Keratinocyte (primary cell): ENCODE data around the gene MUC5B. TPM values are rescaled to one million over a fixed set of nuclear protein-coding genes. Genes with fewer than 3 reads are reported as not detected.
A peak's percentile ranks its signal among the peaks of the same experiment; 100 is the strongest.

Experiments
- DNase-seq: peaks from one replicate; pipeline ENCODE4 v3.0.0-alpha.2; 2011; ENCODE audit warnings: low read depth, missing footprints, low spot score
- FAIRE-seq: peaks from 2 replicates; lab custom pipeline; 2011; peaks lifted over from hg19 to GRCh38; lab: Jason Lieb, UNC
- H2AFZ ChIP-seq: 2 replicates; pipeline ENCODE4 v1.6.0; 2012; ENCODE audit warnings: low read length, control low read depth, inconsistent platforms; ENCODE audit not compliant: control insufficient read depth
- H3K27ac ChIP-seq: 2 replicates; pipeline ENCODE4 v1.5.1; 2011; ENCODE audit warnings: low read length; ENCODE audit not compliant: control insufficient read depth, insufficient read depth
- H3K27me3 ChIP-seq: 3 replicates; pipeline ENCODE4 v1.6.0; 2011; ENCODE audit warnings: low read length; ENCODE audit not compliant: control insufficient read depth, insufficient read depth; ENCODE audit errors: extremely low read depth
- H3K36me3 ChIP-seq, 2 experiments: 2 replicates in 1 of 2; 3 replicates in 1 of 2; pipeline ENCODE4 v1.5.1; 2011; ENCODE audit warnings: low read length in 2 of 2, mild to moderate bottlenecking in 1 of 2; ENCODE audit not compliant: control insufficient read depth in 2 of 2, insufficient read depth in 2 of 2; ENCODE audit errors: extremely low read depth in 1 of 2
- H3K4me1 ChIP-seq: 3 replicates; pipeline ENCODE4 v1.5.1; 2011; ENCODE audit warnings: low read length; ENCODE audit not compliant: control insufficient read depth, insufficient read depth; ENCODE audit errors: extremely low read depth
- H3K4me2 ChIP-seq: 3 replicates; pipeline ENCODE4 v1.6.0; 2011; ENCODE audit warnings: low read depth, low read length; ENCODE audit not compliant: control insufficient read depth, insufficient read depth; ENCODE audit errors: extremely low read depth
- H3K4me3 ChIP-seq, 3 experiments: fragments of 200-600 bp in 1 of 3; sonication (generic) in 1 of 3; 2 replicates in 2 of 3; 3 replicates in 1 of 3; pipeline ENCODE4 v1.5.1; 2011 to 2016; ENCODE audit warnings: low read length in 3 of 3, mild to moderate bottlenecking in 3 of 3, control low read depth in 2 of 3, inconsistent platforms in 1 of 3, low read depth in 1 of 3, mixed read lengths in 1 of 3, mixed run types in 1 of 3, moderate library complexity in 1 of 3; ENCODE audit not compliant: control insufficient read depth in 2 of 3, insufficient read depth in 2 of 3; ENCODE audit errors: extremely low read depth in 1 of 3
- H3K79me2 ChIP-seq: 2 replicates; pipeline ENCODE4 v1.6.0; 2012; ENCODE audit warnings: low read length; ENCODE audit not compliant: control insufficient read depth, insufficient read depth
- H3K9ac ChIP-seq: 3 replicates; pipeline ENCODE4 v1.6.0; 2011; ENCODE audit warnings: low read length; ENCODE audit not compliant: control insufficient read depth, insufficient read depth; ENCODE audit errors: extremely low read depth
- H3K9me1 ChIP-seq: 3 replicates; pipeline ENCODE4 v1.6.0; 2011; ENCODE audit warnings: low read length; ENCODE audit not compliant: control insufficient read depth, insufficient read depth; ENCODE audit errors: extremely low read depth
- H3K9me3 ChIP-seq: 2 replicates; pipeline ENCODE4 v1.5.1; 2012; ENCODE audit warnings: low read depth, low read length; ENCODE audit not compliant: control insufficient read depth
- H4K20me1 ChIP-seq: 3 replicates; pipeline ENCODE4 v1.6.0; 2011; ENCODE audit warnings: low read length; ENCODE audit not compliant: control insufficient read depth, insufficient read depth; ENCODE audit errors: extremely low read depth
- CTCF ChIP-seq, 3 experiments: IDR thresholded peaks in 1 of 3; conservative IDR thresholded peaks in 1 of 3; optimal IDR thresholded peaks in 1 of 3; 2 replicates in 2 of 3; 3 replicates in 1 of 3; pipeline versions ENCODE3 to v1.5.1; 2011; ENCODE audit warnings: low read length in 3 of 3, mild to moderate bottlenecking in 3 of 3, moderate library complexity in 2 of 3, control low read depth in 1 of 3, inconsistent platforms in 1 of 3; ENCODE audit not compliant: insufficient read depth in 2 of 3; ENCODE audit errors: extremely low read depth in 1 of 3
- EZH2 ChIP-seq: IDR thresholded peaks from one replicate; pipeline ENCODE4 v1.6.1; 2012; ENCODE audit warnings: inconsistent platforms, mild to moderate bottlenecking, low read length, moderate library complexity
- dilution Hi-C: fragments of 300-500 bp; cut with MboI; formaldehyde crosslinking; loops from one replicate; pipeline ENCODE4 v1.7.0; 2020; ENCODE audit warnings: low sequenced_read_pairs; ENCODE audit not compliant: extremely low pct_ligation_motif_present
- polyA plus RNA-seq, 5 experiments: library from polyadenylated mRNA; depleted of rRNA in 3 of 5; stranded (reverse) in 3 of 5; stranded (forward) in 1 of 5; unstranded in 1 of 5; fragments of >200 nt; gene quantifications; 1 replicate in 1 of 5; 2 replicates in 3 of 5; 3 replicates in 1 of 5; pipeline versions ENCODE4 v1.2.1 to v1.2.3, GENCODE V29; 2011 to 2012; ENCODE audit warnings: missing spikeins in 2 of 5, low read depth in 1 of 5, low replicate concordance in 1 of 5

The MUC5B gene
- polyA plus RNA-seq, 1 donor (not counting 4 experiments of a cell fraction or from before 2014, with no cell fraction given): not detected

GRCh38 chr11:1226986-1227550 is 4.2 kb downstream of the MUC5B start:
- Histone ChIP-seq H3K27ac (no peak overlapping the region), H3K79me2 (no peaks in the 10 kb centered on the region), H2AFZ (no peak overlapping the region), H3K4me2 (no peak overlapping the region), H3K9me3 (no peaks in the 10 kb centered on the region), H3K4me1 (no peaks in the 10 kb centered on the region), H3K36me3 (no peaks in the 10 kb centered on the region), H4K20me1 (no peaks in the 10 kb centered on the region), H3K9ac (no peak overlapping the region), H3K9me1 (no peaks in the 10 kb centered on the region), H3K4me3 (no peak overlapping the region), H3K27me3 (peaks cover 25% of the 10 kb centered on the region)
- FAIRE-seq: no peak
- DNase-seq: no peak
- dilution Hi-C loops: no loop called here
- TF ChIP-seq CTCF (optimal IDR thresholded peaks at IDR 0.05 in 1 of 3, IDR thresholded peaks at IDR 0.05 in 1 of 3, conservative IDR thresholded peaks at IDR 0.05 in 1 of 3; ENCODE audit: extremely low read depth in 1 of 3, insufficient read depth in 2 of 3, low read length in 3 of 3) (peak in 2 of 3 experiments; percentile 2 to 25), EZH2 (no peak)

DNA sequence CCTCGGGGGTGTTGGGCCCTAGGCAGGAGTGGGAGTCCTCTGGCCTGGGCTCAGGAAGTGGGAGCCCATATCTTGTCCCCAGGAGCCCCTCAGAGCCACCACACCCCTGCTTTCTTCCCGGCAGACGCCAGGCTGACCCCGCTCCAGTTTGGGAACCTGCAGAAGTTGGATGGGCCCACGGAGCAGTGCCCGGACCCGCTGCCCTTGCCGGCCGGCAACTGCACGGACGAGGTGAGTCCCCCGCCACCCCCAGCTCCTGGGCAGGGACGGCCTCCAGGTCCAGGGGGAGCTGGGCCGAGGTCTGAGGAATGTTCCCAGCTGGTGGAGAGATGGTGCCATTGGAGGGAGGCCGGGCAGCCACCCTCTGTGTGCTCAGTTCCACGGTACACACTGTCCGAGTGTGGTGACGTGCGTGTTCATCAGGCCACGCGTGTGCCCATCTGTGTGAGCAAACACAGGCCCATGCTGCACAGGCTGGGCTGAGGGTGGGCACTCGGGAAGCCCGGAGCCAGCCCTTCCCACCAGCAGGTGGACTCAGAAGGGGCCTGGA is 4.8 kb downstream of the MUC5B start:
- Histone ChIP-seq H4K20me1 (no peaks in the 10 kb centered on the region), H3K9ac (no peak overlapping the region), H2AFZ (no peak overlapping the region), H3K4me2 (no peak overlapping the region), H3K79me2 (no peaks in the 10 kb centered on the region), H3K9me3 (no peaks in the 10 kb centered on the region), H3K4me1 (no peaks in the 10 kb centered on the region), H3K27ac (no peak overlapping the region), H3K36me3 (no peaks in the 10 kb centered on the region), H3K9me1 (no peaks in the 10 kb centered on the region), H3K4me3 (no peak overlapping the region), H3K27me3 (peaks cover 30% of the 10 kb centered on the region)
- DNase-seq (no peak), FAIRE-seq (no peak)
- no peak for TF ChIP-seq CTCF (optimal IDR thresholded peaks at IDR 0.05 in 1 of 3, IDR thresholded peaks at IDR 0.05 in 1 of 3, conservative IDR thresholded peaks at IDR 0.05 in 1 of 3; ENCODE audit: extremely low read depth in 1 of 3, insufficient read depth in 2 of 3, low read length in 3 of 3)
- TF ChIP-seq EZH2: no peak
- dilution Hi-C loops: no loop called here
